Stimulated activated CD4-positive, alpha-beta T cell treated with anti-CD3 and anti-CD28 coated beads, Interleukin-4, amount 100 ng/mL, for 1 hour (primary cell): ENCODE results near the gene TBX18.

Experiments
- DNase-seq: peaks from one replicate; pipeline ENCODE4 v3.0.0-alpha.2; 2020

Gene TBX18

GRCh38 chr6:84743616-84744015 lies 20.8 kb downstream of the TBX18 start:
- no peak for DNase-seq

GRCh38 chr6:84740385-84740784 lies 24.0 kb downstream of the TBX18 start:
- DNase-seq = no peak

- no peak for DNase-seq
Observed at GRCh38 chr6:84739866-84740208, 24.6 kb downstream of the TBX18 start.

GRCh38 chr6:84738996-84739865 lies 25.2 kb downstream of the TBX18 start:
- DNase-seq = no peak

GRCh38 chr6:84733889-84734288 lies 30.5 kb downstream of the TBX18 start:
- no peak for DNase-seq

GRCh38 chr6:84731901-84732300 lies 32.5 kb downstream of the TBX18 start:
- DNase-seq = no peak

GRCh38 chr6:84731401-84731800 lies 33.0 kb downstream of the TBX18 start:
- DNase-seq = no peak

- DNase-seq = no peak
Observed at GRCh38 chr6:84728602-84729001, 35.8 kb downstream of the TBX18 start.

GRCh38 chr6:84719152-84719551 lies 45.2 kb downstream of the TBX18 start:
- DNase-seq = no peak

GRCh38 chr6:84718038-84718955 lies 46.1 kb downstream of the TBX18 start:
- no peak for DNase-seq

- DNase-seq = no peak
Observed at GRCh38 chr6:84709121-84709520, 55.3 kb downstream of the TBX18 start.

- DNase-seq = no peak
Observed at GRCh38 chr6:84707171-84707570, 57.2 kb downstream of the TBX18 start.

- DNase-seq = no peak
Observed at GRCh38 chr6:84696166-84696565, 68.2 kb downstream of the TBX18 start.

GRCh38 chr6:84691978-84692623 lies 72.3 kb downstream of the TBX18 start:
- no peak for DNase-seq

- no peak for DNase-seq
Observed at GRCh38 chr6:84688141-84688873, 76.1 kb downstream of the TBX18 start.

GRCh38 chr6:84687431-84687830 lies 77.0 kb downstream of the TBX18 start:
- DNase-seq = no peak

- DNase-seq = no peak
Observed at GRCh38 chr6:84685983-84686584, 78.3 kb downstream of the TBX18 start.

- DNase-seq = no peak
Observed at GRCh38 chr6:84681693-84682326, 82.6 kb downstream of the TBX18 start.

- no peak for DNase-seq
Observed at GRCh38 chr6:84675651-84676050, 88.7 kb downstream of the TBX18 start.

- DNase-seq = no peak
Observed at GRCh38 chr6:84674395-84674794, 90.0 kb downstream of the TBX18 start.

GRCh38 chr6:84671183-84671582 lies 93.2 kb downstream of the TBX18 start:
- DNase-seq = no peak

GRCh38 chr6:84669945-84670344 lies 94.5 kb downstream of the TBX18 start:
- DNase-seq = no peak
